Lung (tissue), 12 donors: ENCODE data around the gene IZUMO1. TPM values are rescaled to one million over a fixed set of nuclear protein-coding genes. Genes with fewer than 3 reads are reported as not detected.

Experiments used
- ATAC-seq: fragments of 200-7000 bp; cut with Tn5 transposase; one replicate; pipeline ENCODE4 v1.9.1; 2020; ENCODE audit warnings: moderate number of reproducible peaks; ENCODE audit not compliant: insufficient read depth, low FRiP score
- DNase-seq, 3 donors: peaks; one replicate each; pipeline ENCODE4 v3.0.0-alpha.2; 2013 to 2017
- H3K27ac ChIP-seq, 2 donors: one replicate each; pipeline ENCODE4 v1.5.1; 2013; ENCODE audit warnings: mild to moderate bottlenecking in 2 of 2, moderate library complexity in 2 of 2, control low read depth in 1 of 2, inconsistent platforms in 1 of 2, low read depth in 1 of 2, low read length in 1 of 2
- H3K27me3 ChIP-seq, 3 donors: one replicate each; pipeline ENCODE4 v1.5.1; 2013; ENCODE audit warnings: low read length in 2 of 3; ENCODE audit not compliant: control insufficient read depth in 3 of 3, insufficient read depth in 3 of 3
- H3K36me3 ChIP-seq, 4 donors: one replicate each; pipeline ENCODE4 v1.5.1; 2013; ENCODE audit warnings: low read length in 4 of 4, mild to moderate bottlenecking in 1 of 4, moderate library complexity in 1 of 4; ENCODE audit not compliant: control insufficient read depth in 4 of 4, insufficient read depth in 4 of 4
- H3K4me1 ChIP-seq, 5 donors: one replicate each; pipeline ENCODE4 v1.5.1; 2013; ENCODE audit warnings: low read length in 5 of 5, mild to moderate bottlenecking in 2 of 5, moderate library complexity in 1 of 5; ENCODE audit not compliant: control insufficient read depth in 5 of 5, insufficient read depth in 5 of 5
- H3K4me3 ChIP-seq: one replicate; pipeline ENCODE4 v1.5.1; 2013; ENCODE audit warnings: mild to moderate bottlenecking, control low read depth, moderate library complexity
- H3K9ac ChIP-seq, 2 donors: one replicate each; pipeline ENCODE4 v1.5.1; 2013; ENCODE audit warnings: low read length in 2 of 2, control low read depth in 1 of 2; ENCODE audit not compliant: insufficient read depth in 1 of 2
- H3K9me3 ChIP-seq, 4 donors: one replicate each; pipeline ENCODE4 v1.5.1; 2013; ENCODE audit warnings: low read length in 3 of 4, mild to moderate bottlenecking in 1 of 4, moderate library complexity in 1 of 4; ENCODE audit not compliant: control insufficient read depth in 4 of 4, insufficient read depth in 3 of 4
- WGBS, 2 donors: extraction: QIAGEN DNeasy Blood & Tissue Kit; methylation state at CpG; one replicate each; pipeline ENCODE4 v1.1.7; 2013; 5-methylcytosine and 5-hydroxymethylcytosine counted together
- polyA plus RNA-seq, 2 donors: library from polyadenylated mRNA; stranded (reverse); fragments of 200-250 nt; gene quantifications; one replicate each; pipeline ENCODE4 v1.2.1, GENCODE V29; 2013
- total RNA-seq, 2 donors: library from RNA; depleted of rRNA in 1 of 2; stranded (reverse); fragments of >200 nt in 1 of 2; gene quantifications; one replicate each; pipeline ENCODE4 v1.2.1, GENCODE V29; 2014 to 2021
- TF ChIP-seq, protein P1 (sequence below): IDR thresholded peaks from 2 replicates; pipeline ENCODE4 v1.5.1; 2012; ENCODE audit warnings: mild to moderate bottlenecking; ENCODE audit errors: control extremely low read depth, extremely low read depth
- donor health status: control.
- donor health status: control.
- donor health status: Bipolar disorder and iron deficiency.
- donor health status: healthy.
- donor health status: DM: yes; HTN: yes; CAD: no.

Gene IZUMO1
- total and polyA plus RNA-seq, 4 donors, result 0.97 to 3.1 (median 1.8) TPM

DNA sequence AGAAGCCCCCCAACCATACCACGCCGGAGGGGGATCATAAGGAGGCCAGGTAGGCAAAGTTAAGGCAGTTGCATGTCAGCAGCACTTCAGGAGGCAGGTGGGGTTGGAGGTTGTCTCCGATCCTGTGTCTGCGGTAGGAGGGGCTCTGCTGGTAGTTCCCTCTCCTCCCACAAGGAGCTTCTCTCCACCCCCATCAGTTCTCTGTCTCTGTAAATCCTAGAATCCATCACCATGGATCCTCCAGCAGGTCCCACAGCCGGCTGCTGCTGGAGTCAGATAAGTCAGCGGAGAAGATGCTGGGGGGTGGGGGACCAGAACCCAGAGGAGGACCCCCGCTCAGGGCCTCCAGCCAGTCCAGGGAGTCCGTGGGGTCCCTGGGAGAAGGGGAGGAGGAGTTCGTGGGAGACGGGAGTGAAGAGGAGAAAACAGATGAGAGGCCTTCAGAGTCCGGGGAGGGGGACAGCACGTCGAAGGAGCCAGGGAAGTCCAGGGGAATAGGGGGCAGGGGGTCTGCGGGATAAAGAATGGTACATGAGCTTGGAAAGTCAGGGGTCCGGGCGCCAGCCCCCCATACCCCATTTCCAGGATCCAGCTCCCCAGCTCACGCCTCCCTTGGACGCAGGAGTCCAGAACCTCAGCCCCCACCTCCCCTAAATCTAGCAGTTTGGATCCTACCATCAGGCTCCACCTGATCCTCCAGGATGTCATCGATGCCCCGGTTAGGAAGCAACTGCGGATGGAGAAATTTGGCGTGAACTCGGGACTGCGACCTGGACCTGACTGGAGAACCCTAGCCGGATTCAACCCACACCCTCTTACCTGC, 33.5 kb downstream of the IZUMO1 start:
- Histone ChIP-seq H3K4me1 (peaks cover 0 to 32% (median 8%) of the 10 kb centered on the region in 5 donors), H3K27me3 (no peaks in the 10 kb centered on the region), H3K36me3 (no peaks in the 10 kb centered on the region), H3K9me3 (peaks cover 0 to 3% (median 0%) of the 10 kb centered on the region in 4 donors), H3K9ac (peak overlapping the region; percentile 62 to 67), H3K27ac (peak overlapping the region in 1 of 2 donors; percentile 63), H3K4me3 (peak overlapping the region; percentile 43)
- DNase-seq (no peak), ATAC-seq (no peak)
- TF ChIP-seq, protein P1, sequence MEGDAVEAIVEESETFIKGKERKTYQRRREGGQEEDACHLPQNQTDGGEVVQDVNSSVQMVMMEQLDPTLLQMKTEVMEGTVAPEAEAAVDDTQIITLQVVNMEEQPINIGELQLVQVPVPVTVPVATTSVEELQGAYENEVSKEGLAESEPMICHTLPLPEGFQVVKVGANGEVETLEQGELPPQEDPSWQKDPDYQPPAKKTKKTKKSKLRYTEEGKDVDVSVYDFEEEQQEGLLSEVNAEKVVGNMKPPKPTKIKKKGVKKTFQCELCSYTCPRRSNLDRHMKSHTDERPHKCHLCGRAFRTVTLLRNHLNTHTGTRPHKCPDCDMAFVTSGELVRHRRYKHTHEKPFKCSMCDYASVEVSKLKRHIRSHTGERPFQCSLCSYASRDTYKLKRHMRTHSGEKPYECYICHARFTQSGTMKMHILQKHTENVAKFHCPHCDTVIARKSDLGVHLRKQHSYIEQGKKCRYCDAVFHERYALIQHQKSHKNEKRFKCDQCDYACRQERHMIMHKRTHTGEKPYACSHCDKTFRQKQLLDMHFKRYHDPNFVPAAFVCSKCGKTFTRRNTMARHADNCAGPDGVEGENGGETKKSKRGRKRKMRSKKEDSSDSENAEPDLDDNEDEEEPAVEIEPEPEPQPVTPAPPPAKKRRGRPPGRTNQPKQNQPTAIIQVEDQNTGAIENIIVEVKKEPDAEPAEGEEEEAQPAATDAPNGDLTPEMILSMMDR, result no peak
- 11 to 17% methylated on average over 25 of the region's 25 CpGs for WGBS, 2 donors

DNA sequence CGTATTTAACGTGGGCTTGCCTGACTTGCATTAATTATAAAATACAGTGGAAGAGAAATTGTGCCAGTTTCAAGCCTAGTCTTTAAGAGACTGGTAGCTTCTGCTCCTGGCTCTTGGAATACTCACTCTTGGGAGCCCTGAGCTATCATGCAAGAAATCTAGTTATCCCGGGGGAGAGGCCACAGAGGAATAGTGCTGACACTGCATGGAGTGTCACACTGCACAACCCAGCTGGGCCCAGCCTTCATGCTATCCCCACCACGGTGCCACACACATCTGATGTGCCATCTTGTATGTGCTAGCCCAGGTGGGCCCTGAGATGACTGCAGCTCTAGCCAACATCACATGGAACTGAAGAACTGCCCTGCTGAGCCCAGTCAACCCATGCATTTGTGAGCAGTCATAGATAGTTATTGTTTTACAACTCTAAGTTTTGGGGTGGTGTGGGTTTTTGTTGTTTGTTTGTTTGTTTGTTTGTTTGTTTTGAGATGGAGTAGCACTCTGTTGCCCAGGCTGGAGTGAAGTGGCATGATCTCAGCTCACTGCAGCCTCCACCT, 35.5 kb downstream of the IZUMO1 start:
- no peaks in the 10 kb centered on the region for H3K36me3 ChIP-seq
- ATAC-seq (no peak), DNase-seq (no peak)
- no peak overlapping the region for H3K4me3 ChIP-seq
- H3K27ac ChIP-seq, result no peak overlapping the region
- TF ChIP-seq, protein P1, result no peak
- H3K9me3 ChIP-seq, result peaks cover 0 to 3% (median 0%) of the 10 kb centered on the region in 4 donors
- 93% methylated on average over 4 of the region's 4 CpGs for WGBS, 2 donors
- H3K4me1 ChIP-seq, result peaks cover 0 to 20% (median 5%) of the 10 kb centered on the region in 5 donors
- H3K9ac ChIP-seq, result no peak overlapping the region
- no peaks in the 10 kb centered on the region for H3K27me3 ChIP-seq

DNA sequence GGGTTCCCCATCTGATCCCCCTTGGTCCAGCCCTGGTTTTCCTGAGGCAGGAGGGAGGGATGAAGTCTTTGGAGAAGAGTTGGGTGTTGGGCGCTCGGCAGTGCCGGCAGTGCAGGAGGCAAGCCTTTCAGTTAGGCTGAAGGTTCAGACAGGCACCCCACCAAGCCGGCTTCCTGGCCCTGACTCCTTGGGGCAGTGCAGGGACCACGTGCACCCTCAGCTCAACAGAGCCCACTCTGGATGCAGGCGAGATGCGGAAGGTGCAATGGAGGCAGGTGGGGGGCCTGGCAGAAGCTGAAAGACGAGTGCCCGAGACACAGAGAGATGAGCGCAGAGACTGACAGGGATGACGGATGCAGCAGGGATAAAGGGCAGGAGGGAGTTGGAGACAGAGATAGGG, 38.2 kb downstream of the IZUMO1 start:
- H3K9ac ChIP-seq, result no peak overlapping the region
- no peak for DNase-seq
- 74 to 78% methylated on average over 11 of the region's 11 CpGs for WGBS, 2 donors
- ATAC-seq, result no peak
- H3K27ac ChIP-seq, result no peak overlapping the region
- H3K4me1 ChIP-seq, result peaks cover 0 to 4% (median 2%) of the 10 kb centered on the region in 5 donors
- peaks cover 0 to 3% (median 0%) of the 10 kb centered on the region in 4 donors for H3K36me3 ChIP-seq
- TF ChIP-seq, protein P1, result no peak
- H3K27me3 ChIP-seq, result no peaks in the 10 kb centered on the region
- H3K4me3 ChIP-seq, result no peak overlapping the region
- peaks cover 0 to 3% (median 0%) of the 10 kb centered on the region in 4 donors for H3K9me3 ChIP-seq
